Astrocyte of the spinal cord (primary cell): Measurements from ENCODE around the gene ATP9B.

ENCODE experiments used
- DNase-seq: peaks from one replicate; pipeline ENCODE4 v3.0.0; 2011; ENCODE audit warnings: low read depth, low spot score
- H3K4me3 ChIP-seq: 2 replicates; pipeline ENCODE4 v1.5.1; 2011; ENCODE audit warnings: low read depth, mild to moderate bottlenecking, low read length, moderate library complexity
- in situ Hi-C: cut with HindIII; loops from 2 replicates; pipeline ENCODE4 v1.10.0; 2017; ENCODE audit warnings: low sequenced_read_pairs
- TF ChIP-seq, protein P1 (sequence below): IDR thresholded peaks from 2 replicates; pipeline ENCODE4 v1.5.1; 2012; ENCODE audit warnings: low read depth, mild to moderate bottlenecking, low read length, inconsistent platforms

The ATP9B gene

DNA sequence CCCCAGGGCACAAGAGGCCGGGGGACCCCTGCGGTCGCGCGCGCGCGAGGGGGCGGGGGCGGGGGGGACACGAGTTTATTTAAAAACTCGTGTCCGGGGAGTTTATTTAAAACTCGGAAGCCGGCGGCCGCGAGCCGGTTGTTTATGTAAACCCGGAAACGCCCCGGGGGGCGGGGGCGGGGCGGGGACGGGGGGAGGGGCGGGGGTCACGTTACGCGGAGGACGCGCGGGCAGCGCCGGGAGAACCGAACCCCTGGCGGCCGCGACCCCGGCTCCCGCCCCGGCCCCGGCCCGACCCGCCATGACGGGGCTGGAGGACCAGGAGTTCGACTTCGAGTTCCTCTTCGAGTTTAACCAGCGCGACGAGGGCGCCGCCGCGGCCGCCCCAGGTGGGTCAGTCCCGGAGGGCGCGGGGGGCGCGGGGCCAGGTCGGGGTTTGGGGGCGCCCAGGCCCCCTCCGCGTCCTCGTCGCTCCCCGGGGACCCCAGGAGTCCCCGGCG, 330.9 kb downstream of the ATP9B start:
- in situ Hi-C loops, result no loop called here
- TF ChIP-seq, protein P1, sequence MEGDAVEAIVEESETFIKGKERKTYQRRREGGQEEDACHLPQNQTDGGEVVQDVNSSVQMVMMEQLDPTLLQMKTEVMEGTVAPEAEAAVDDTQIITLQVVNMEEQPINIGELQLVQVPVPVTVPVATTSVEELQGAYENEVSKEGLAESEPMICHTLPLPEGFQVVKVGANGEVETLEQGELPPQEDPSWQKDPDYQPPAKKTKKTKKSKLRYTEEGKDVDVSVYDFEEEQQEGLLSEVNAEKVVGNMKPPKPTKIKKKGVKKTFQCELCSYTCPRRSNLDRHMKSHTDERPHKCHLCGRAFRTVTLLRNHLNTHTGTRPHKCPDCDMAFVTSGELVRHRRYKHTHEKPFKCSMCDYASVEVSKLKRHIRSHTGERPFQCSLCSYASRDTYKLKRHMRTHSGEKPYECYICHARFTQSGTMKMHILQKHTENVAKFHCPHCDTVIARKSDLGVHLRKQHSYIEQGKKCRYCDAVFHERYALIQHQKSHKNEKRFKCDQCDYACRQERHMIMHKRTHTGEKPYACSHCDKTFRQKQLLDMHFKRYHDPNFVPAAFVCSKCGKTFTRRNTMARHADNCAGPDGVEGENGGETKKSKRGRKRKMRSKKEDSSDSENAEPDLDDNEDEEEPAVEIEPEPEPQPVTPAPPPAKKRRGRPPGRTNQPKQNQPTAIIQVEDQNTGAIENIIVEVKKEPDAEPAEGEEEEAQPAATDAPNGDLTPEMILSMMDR, result no peak
- DNase-seq, result no peak
- peak overlapping the region; percentile 33 for H3K4me3 ChIP-seq

DNA sequence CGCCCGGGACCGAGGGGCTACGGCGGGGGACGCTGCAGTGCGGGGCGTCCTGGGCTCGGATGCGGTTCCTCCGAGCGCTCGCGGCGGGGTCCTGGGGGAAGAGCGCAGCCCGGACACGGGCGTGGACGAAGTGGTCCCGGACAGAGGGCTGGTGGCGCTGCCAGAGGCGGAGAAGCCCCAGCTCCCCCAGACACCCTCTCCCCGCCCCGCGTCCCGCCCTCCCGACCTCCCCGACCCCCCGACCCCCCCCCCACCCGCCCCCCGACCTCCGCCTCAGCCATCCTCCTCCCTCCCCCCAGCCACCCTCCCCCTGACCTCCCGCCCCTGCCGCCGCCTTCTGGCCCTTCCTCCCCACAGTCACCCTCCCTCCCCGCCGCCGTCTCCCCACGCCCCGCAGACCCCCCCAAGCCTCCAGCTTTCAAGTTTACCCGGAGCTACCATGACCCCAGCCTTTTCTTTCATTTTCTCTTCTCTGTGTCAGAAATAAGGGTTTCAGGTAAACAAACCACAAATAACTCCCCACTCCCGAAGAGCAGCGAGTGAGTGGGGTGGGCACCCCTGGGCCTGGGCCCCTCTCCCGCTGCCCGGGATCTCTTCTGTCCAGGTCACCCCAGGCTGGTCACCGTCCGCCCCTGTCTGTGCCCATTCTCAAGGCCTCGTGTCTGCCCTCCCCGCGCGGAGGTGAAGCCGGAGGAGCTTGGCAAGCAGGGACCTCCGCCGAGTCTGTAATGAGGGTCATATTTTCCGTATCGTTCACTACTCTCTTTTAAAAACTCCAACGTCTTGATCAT, 331.6 kb downstream of the ATP9B start:
- DNase-seq, result no peak
- TF ChIP-seq, protein P1, result no peak
- in situ Hi-C loops, result no loop called here
- H3K4me3 ChIP-seq, result peak overlapping the region; percentile 33

- in situ Hi-C loops, result no loop called here
Measured at GRCh38 chr18:79401494-79402208, 332.5 kb downstream of the ATP9B start.

DNA sequence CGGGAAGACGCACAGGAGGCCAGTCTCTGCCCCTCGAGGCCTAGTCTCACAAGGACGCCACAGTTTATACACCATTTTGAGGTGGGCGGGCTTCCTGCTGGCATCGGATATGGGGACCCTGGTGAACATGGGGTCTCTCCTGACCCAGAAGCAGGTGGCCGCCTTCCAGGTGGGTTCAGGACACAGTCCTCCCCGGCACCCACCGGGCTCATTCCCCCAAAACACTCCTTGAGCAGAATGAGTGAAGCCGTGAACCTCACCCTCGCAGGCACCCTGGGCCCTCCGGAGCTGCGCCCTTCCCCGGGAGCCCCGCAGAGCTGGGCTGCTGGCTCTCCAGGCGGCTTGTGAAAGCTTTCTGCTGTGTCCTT, 333.0 kb downstream of the ATP9B start:
- TF ChIP-seq, protein P1, result no peak
- in situ Hi-C loops, result no loop called here
- H3K4me3 ChIP-seq, result no peak overlapping the region
- DNase-seq, result no peak

More at GRCh38 chr18:79401494-79402208, 332.5 kb downstream of the ATP9B start:
- no peak overlapping the region for H3K4me3 ChIP-seq
- no peak for DNase-seq
- TF ChIP-seq, protein P1, result no peak

- in situ Hi-C loops, result no loop called here
- no peak for DNase-seq
- TF ChIP-seq, protein P1, result no peak
- H3K4me3 ChIP-seq, result no peak overlapping the region
Measured at GRCh38 chr18:79402977-79403722, 334.0 kb downstream of the ATP9B start.
